T47D (cell line): ENCODE data around the gene HSF2BP.
"Not testable (repeated sequence)": the region's sequence is repeated elsewhere in the genome, so short reads cannot be mapped to it uniquely, and the experiment has no call there.

ENCODE experiments used
- DNase-seq, 2 experiments: peaks; one replicate each; pipeline versions ENCODE4 v3.0.0 to v3.0.0-alpha.2; 2011 to 2012; ENCODE audit warnings: low read depth in 1 of 2, low spot score in 1 of 2
- JUND ChIP-seq: IDR thresholded peaks from 2 replicates; pipeline ENCODE4 v1.6.1; 2012; ENCODE audit warnings: low read depth
- in situ Hi-C: cut with HindIII; loops from 2 replicates; pipeline ENCODE4 v1.10.0; 2016; ENCODE audit warnings: low sequenced_read_pairs, low pct_unique_long_range_greater_than_20kb

HSF2BP gene

DNA sequence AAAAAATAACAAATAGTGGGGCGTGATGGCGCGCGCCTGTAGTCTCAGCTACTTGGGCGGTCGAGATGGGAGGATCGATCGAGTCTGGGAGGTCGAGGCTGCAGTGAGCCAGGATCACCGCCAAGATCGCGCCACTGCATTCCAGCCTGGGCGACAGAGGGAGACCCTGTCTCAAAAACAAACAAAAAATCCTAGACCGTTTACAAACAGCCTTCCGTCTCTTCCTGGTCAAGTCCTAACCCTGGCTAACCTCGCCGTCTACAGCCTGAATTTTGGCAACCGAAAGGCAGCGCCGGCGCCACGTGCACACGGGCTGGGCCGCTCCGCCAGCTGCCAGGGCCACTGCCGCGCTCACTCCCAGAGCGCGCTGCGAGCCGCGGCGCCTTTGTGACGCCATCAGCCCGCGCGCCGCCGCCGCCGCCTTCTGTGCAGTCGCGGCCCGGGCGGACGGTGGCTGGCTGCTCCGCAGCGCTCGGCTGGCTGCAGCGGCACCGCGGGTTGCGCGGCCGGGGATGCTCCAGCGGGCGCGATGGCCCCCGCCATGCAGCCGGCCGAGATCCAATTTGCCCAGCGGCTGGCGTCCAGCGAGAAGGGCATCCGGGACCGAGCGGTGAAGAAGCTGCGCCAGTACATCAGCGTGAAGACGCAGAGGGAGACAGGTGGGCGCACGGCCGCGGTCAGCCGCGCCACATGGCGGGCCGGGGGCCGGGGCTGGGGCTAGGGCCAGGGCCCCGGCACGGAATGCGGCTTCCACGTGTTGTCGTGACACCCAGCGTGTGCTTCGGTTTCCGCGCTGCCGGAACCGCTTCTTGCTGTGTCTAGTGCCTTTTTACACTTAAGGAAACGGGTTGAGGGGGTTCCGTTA, at the start of gene HSF2BP, which contains the start of gene RRP1B:
HSF2BP (minus strand) TSS at position 353 of the 865 bp plus-strand sequence. CDS start 1,392 bp downstream, outside the sequence.
RRP1B (plus strand) TSS at position 425 of the 865 bp plus-strand sequence; CDS start at position 530, 105 bp downstream.
- TF ChIP-seq JUND = no peak
- in situ Hi-C loops = no loop called here
- DNase-seq = peak; percentile 88 to 90

GRCh38 chr21:43708745-43709381, 49.6 kb upstream of the HSF2BP start:
- no peak for TF ChIP-seq JUND
- DNase-seq = no peak
- in situ Hi-C loops = no loop called here

DNA sequence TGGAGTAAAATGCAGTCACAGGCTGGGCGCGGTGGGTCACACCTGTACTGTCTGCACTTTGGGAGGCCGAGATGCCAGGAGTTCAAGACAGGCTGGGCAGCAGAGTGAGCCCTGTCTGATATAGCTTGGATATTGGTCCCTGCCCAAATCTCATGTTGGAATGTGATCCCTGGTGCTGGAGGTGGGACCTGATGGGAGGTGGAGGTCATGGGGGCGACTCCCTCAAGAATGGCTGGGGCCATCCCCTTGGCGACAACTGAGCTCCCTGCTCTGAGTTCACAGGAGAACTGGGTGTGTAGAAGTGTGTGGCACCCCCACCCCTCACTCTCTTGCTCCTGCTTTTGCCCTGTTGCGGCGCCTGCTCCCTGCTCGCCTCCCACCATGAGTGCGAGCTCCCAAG, 48.2 kb upstream of the HSF2BP start:
- no peak for TF ChIP-seq JUND
- in situ Hi-C loops = no loop called here
- DNase-seq = no peak

DNA sequence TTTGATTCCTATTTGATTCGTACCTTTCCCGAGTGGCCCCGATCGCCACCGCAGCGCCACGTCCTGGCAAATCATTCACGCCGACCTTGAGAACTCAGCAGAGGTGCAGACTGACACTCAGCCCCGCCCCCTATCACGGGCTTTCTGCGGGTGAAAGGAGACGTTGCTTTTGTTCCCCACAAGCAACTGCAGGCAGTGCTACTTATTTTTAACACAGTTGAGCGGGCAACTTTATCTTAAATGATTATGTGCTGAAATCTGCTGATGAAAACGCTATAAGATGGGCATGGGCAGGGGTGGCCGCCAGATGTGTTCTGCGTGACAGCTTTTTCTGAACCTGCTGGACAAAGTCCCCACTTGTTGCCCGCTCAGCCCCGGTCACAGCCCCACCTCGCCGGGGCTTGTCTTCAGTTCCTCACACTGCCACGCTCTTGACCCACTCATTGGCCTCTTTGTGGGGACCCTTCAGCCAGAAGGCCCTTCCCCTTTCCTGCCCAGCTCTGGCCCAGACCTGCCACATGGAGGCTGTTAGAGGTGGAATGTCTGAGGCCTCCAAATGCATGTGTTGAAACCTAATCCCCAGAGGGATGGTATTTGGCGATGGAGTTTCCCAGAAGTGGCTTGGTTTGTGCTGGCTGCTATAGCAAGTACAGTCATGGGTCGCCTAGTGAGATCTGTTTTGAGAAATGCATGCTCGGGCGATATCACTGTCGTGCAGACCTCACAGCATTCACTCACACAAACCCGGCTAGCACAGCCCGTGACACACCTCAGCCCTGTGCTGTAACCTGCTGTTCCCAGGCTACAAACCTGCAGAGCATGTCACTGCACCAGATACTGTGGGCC, 44.0 kb upstream of the HSF2BP start:
- in situ Hi-C loops = no loop called here
- TF ChIP-seq JUND = no peak
- DNase-seq = no peak

DNA sequence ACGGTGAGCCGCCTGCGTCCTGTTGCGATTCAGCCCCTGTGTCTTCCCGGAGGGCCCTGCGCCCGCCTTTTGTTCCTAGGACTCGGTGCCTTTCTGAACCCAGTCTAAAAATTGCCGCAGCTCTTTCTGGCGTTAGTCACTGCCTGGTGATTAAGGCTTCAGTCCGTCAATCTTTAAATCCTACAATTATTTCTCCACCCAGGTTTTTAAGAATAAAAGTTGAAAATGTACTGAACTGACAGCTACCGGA, 43.4 kb upstream of the HSF2BP start:
- DNase-seq = no peak
- TF ChIP-seq JUND = no peak
- in situ Hi-C loops = no loop called here

- no peak for TF ChIP-seq JUND
- no peak for DNase-seq
- in situ Hi-C loops = no loop called here
Measured at GRCh38 chr21:43701936-43702784, 42.9 kb upstream of the HSF2BP start.

- DNase-seq = no peak
- no peak for TF ChIP-seq JUND
- in situ Hi-C loops = no loop called here
Measured at GRCh38 chr21:43699933-43700599, 40.8 kb upstream of the HSF2BP start.

GRCh38 chr21:43699492-43699777, 40.1 kb upstream of the HSF2BP start:
- in situ Hi-C loops, DNase-seq: not testable (repeated sequence)

GRCh38 chr21:43697758-43698643, 38.7 kb upstream of the HSF2BP start:
- DNase-seq = no peak
- TF ChIP-seq JUND = no peak
- in situ Hi-C loops = no loop called here

DNA sequence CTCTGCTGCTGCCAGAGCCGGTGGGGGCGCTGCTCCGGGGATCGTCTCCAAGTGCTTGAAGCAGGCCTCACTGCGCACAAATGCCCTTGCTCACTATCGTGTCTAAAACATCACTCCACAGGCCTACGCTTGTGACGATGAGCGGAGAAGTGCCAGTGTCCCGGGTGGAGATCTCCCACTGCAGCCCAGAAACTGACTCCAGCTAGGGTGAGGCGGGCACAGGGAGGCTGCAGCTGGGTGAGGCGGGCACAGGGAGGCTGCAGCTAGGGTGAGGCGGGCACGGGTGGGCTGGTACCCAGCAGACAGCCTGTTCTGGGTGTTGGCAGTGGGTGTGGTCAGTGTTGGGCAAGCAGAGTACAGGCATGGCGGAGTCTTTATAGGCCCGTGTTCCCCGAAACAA, 36.9 kb upstream of the HSF2BP start:
- TF ChIP-seq JUND = no peak
- in situ Hi-C loops = no loop called here
- no peak for DNase-seq
